ENCODE data around the gene TMEM151B. TPM values are rescaled to one million over a fixed set of nuclear protein-coding genes. Genes with fewer than 3 reads are reported as not detected.

Gene TMEM151B
- total and polyA plus RNA-seq, 2 experiments from 2014 or later = 0.30 TPM

GRCh38 chr6:44260011-44260410 is 10.2 kb upstream of the TMEM151B start:
- no peak for TF ChIP-seq CTCF (IDR thresholded peaks at IDR 0.05; ENCODE audit: poor library complexity)
- no peak for TF ChIP-seq EZH2 (IDR thresholded peaks at IDR 0.05; ENCODE audit: borderline replicate concordance)
- no peak for TF ChIP-seq EZH2phosphoT487 (IDR thresholded peaks at IDR 0.05; ENCODE audit: low read depth, severe bottlenecking, unreplicated experiment)
- no peak overlapping the region for H3K4me3 ChIP-seq
- H3K9me2 ChIP-seq (replicated peaks; ENCODE audit: insufficient read depth) = no peaks in the 10 kb centered on the region
- H4K20me1 ChIP-seq (ENCODE audit: insufficient read depth, poor library complexity, severe bottlenecking) = peaks cover 10% of the 10 kb centered on the region
- 95% methylated on average over 8 of the region's 8 CpGs for WGBS (ENCODE audit: low lambda C conversion rate, missing lambda C conversion rate)
- H3K36me3 ChIP-seq (replicated peaks; ENCODE audit: insufficient read depth, low read depth) = no peaks in the 10 kb centered on the region
- H3K27me3 ChIP-seq = no peaks in the 10 kb centered on the region
- H3K79me2 ChIP-seq = peaks cover 39% of the 10 kb centered on the region
- H3K9me3 ChIP-seq (ENCODE audit: low read depth) = no peaks in the 10 kb centered on the region
- H2AFZ ChIP-seq = no peak overlapping the region
- no peak for DNase-seq (ENCODE audit: low spot score)
- no peak overlapping the region for H3K27ac ChIP-seq
- H3K4me1 ChIP-seq (ENCODE audit: insufficient read depth) = peaks cover 28% of the 10 kb centered on the region
- no peak overlapping the region for H3K4me2 ChIP-seq

- 92% methylated on average over 6 of the region's 6 CpGs for WGBS (ENCODE audit: low lambda C conversion rate, missing lambda C conversion rate)
- peaks cover 39% of the 10 kb centered on the region for H3K79me2 ChIP-seq
- no peaks in the 10 kb centered on the region for H3K36me3 ChIP-seq (replicated peaks; ENCODE audit: insufficient read depth, low read depth)
- H3K9me3 ChIP-seq (ENCODE audit: low read depth) = no peaks in the 10 kb centered on the region
- peaks cover 28% of the 10 kb centered on the region for H3K4me1 ChIP-seq (ENCODE audit: insufficient read depth)
- no peak for DNase-seq (ENCODE audit: low spot score)
- H3K4me3 ChIP-seq = no peak overlapping the region
- TF ChIP-seq EZH2phosphoT487 (IDR thresholded peaks at IDR 0.05; ENCODE audit: low read depth, severe bottlenecking, unreplicated experiment) = no peak
- TF ChIP-seq CTCF (IDR thresholded peaks at IDR 0.05; ENCODE audit: poor library complexity) = no peak
- TF ChIP-seq EZH2 (IDR thresholded peaks at IDR 0.05; ENCODE audit: borderline replicate concordance) = no peak
- H3K27me3 ChIP-seq = no peaks in the 10 kb centered on the region
- H3K27ac ChIP-seq = no peak overlapping the region
- H2AFZ ChIP-seq = no peak overlapping the region
- no peak overlapping the region for H3K4me2 ChIP-seq
- no peaks in the 10 kb centered on the region for H3K9me2 ChIP-seq (replicated peaks; ENCODE audit: insufficient read depth)
- H4K20me1 ChIP-seq (ENCODE audit: insufficient read depth, poor library complexity, severe bottlenecking) = peaks cover 10% of the 10 kb centered on the region
These were observed 9.6 kb upstream of the TMEM151B start for GRCh38 chr6:44260451-44261297.

GRCh38 chr6:44261581-44261980 is 8.7 kb upstream of the TMEM151B start:
- 98% methylated on average over 8 of the region's 8 CpGs for WGBS (ENCODE audit: low lambda C conversion rate, missing lambda C conversion rate)
- Histone ChIP-seq H4K20me1 (ENCODE audit: insufficient read depth, poor library complexity, severe bottlenecking) (peaks cover 10% of the 10 kb centered on the region), H3K9me2 (replicated peaks; ENCODE audit: insufficient read depth) (no peaks in the 10 kb centered on the region), H2AFZ (no peak overlapping the region), H3K36me3 (replicated peaks; ENCODE audit: insufficient read depth, low read depth) (no peaks in the 10 kb centered on the region), H3K4me3 (no peak overlapping the region), H3K27ac (no peak overlapping the region), H3K27me3 (no peaks in the 10 kb centered on the region), H3K9me3 (ENCODE audit: low read depth) (no peaks in the 10 kb centered on the region), H3K4me1 (ENCODE audit: insufficient read depth) (peaks cover 23% of the 10 kb centered on the region), H3K79me2 (peaks cover 32% of the 10 kb centered on the region), H3K4me2 (no peak overlapping the region)
- no peak for DNase-seq (ENCODE audit: low spot score)
- TF ChIP-seq EZH2 (IDR thresholded peaks at IDR 0.05; ENCODE audit: borderline replicate concordance) (no peak), EZH2phosphoT487 (IDR thresholded peaks at IDR 0.05; ENCODE audit: low read depth, severe bottlenecking, unreplicated experiment) (no peak)
